Femur (tissue), 1 donor: ENCODE measurements around the gene DLEU7.
A peak's percentile ranks its signal among the peaks of the same experiment; 100 is the strongest.

Experiments used
- DNase-seq: peaks from one replicate; pipeline ENCODE4 v3.0.0-alpha.2; 2017

DLEU7 gene

GRCh38 chr13:50842251-50842989, 1.1 kb downstream of the DLEU7 start:
- no peak for DNase-seq

GRCh38 chr13:50841786-50842185, 1.7 kb downstream of the DLEU7 start:
- DNase-seq: no peak

DNA sequence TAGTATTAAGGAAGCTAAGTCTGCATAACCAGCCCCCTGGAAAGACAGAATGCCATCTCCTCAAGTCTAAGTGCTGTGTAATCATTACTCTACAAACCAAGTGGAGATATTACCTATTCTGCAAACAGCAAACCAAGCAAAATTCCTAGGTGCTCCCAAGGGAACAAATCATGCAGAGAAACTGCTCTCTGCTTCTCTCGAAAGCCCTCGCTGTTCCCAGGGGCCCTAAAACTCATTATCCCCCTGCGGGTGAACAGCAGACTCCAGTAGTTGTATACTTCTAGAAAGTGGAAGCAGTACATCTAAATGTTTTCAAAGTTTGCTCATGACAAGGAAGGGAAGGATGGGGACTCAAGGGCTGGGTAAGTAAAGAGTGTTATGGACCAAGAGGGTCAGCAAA, 3.2 kb downstream of the DLEU7 start:
- DNase-seq: no peak

GRCh38 chr13:50839828-50840227, 3.7 kb downstream of the DLEU7 start:
- DNase-seq: no peak

DNA sequence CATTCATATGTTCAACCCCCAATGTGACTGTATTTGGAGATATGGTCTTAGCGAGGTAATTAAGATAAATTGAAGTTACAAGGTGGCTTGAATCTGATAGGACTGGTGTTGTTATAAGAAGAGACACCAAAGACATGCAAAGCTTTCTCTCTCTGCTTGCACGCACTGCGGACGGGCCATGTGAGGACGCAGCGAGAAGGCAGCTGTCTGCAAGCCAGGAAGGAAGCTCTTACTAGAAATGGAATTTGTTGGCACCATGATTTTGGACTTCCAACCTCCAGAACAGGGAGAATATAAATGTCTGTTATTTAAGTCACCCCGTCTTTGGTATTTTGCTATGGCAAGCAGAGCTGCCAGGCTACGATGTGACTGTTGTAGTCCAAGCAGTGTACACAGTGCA, 4.8 kb downstream of the DLEU7 start:
- no peak for DNase-seq

GRCh38 chr13:50838031-50838430, 5.5 kb downstream of the DLEU7 start:
- no peak for DNase-seq

DNA sequence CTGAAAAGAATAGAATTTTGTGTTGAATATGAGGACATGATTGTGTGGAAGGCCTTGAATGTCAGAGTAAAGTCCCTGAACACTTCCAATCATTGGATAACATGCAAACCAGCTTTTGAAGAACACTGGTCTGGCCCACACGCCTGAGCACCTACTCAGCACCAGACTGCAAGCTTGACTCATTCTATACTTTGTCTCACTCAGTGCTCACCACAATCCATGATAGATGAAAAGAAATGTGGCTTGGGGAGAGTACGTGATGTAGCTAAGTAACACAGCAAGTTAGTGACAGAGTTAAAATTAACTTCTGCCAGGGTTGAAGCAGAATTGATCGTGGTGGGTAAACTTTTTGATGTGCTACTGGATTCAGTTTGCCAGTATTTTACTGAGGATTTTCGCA, 12.0 kb downstream of the DLEU7 start:
- no peak for DNase-seq

DNA sequence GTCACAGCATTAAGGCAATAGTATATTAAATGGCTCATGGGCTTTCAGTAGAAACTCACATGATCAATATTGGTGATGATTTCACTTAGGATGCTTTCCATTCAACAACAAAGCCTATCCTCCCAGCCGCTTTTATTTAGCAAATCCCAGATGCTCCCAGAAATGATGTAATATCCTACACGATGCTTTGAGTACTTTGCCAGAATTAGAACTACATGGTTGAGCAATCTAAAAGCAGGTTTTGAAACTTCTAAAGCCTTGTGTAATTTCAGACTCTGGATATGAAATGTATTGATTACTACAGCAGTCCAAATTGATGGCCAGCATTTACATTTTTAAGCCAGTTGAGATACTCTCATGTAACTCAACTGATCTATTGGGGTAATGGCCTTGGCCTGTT, 13.6 kb downstream of the DLEU7 start:
- no peak for DNase-seq

- DNase-seq: no peak
Measured at GRCh38 chr13:50829226-50829625, 14.3 kb downstream of the DLEU7 start.

DNA sequence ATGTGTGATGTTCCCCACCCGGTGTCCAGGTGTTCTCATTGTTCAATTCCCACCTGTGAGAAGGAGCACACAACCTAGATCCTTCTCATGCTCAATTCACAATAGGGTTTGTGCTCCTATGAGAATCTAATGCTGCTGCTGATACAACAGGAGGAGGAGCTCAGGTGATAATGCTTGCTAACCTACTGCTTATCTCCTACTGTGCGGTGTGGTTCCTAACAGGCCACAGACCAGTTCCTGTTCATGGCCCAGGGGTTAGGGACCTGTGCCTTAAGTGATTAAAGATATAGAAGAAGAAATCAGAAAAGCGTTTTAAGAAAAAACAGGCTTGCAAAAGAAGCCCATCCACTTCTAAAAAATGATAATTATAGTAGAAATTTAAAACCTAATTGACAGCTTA, 17.5 kb downstream of the DLEU7 start:
- DNase-seq: no peak

- DNase-seq: no peak
Measured at GRCh38 chr13:50812242-50812641, 31.2 kb downstream of the DLEU7 start.

GRCh38 chr13:50810998-50811397, 32.5 kb downstream of the DLEU7 start:
- no peak for DNase-seq

DNA sequence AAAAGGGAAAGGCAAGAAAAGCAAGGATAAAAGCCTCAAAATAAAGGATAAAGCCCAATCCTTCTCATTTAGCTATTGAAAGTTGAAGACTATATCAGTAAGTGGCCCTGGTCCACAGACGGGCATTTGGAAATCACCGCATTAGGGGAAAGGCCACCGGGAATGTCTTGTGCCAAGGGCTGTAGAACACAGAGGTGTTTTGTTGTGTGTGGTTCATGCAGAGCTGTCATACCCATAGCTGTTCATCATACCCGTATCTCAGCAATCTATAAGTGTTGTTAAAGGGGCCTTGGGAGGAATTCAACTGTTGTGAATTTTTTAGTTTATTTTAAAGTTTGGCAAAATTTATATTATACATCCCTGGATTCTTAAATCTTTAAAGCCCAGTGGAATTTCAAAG, 33.0 kb downstream of the DLEU7 start:
- no peak for DNase-seq

GRCh38 chr13:50809133-50810090, 34.1 kb downstream of the DLEU7 start:
- DNase-seq: no peak

- DNase-seq: no peak
Measured at GRCh38 chr13:50805805-50806204, 37.7 kb downstream of the DLEU7 start.

- peak; percentile 84 for DNase-seq
Measured at GRCh38 chr13:50801087-50801931, 42.2 kb downstream of the DLEU7 start.

- no peak for DNase-seq
Measured at GRCh38 chr13:50800091-50800739, 43.3 kb downstream of the DLEU7 start.

GRCh38 chr13:50798923-50799322, 44.6 kb downstream of the DLEU7 start:
- DNase-seq: no peak

DNA sequence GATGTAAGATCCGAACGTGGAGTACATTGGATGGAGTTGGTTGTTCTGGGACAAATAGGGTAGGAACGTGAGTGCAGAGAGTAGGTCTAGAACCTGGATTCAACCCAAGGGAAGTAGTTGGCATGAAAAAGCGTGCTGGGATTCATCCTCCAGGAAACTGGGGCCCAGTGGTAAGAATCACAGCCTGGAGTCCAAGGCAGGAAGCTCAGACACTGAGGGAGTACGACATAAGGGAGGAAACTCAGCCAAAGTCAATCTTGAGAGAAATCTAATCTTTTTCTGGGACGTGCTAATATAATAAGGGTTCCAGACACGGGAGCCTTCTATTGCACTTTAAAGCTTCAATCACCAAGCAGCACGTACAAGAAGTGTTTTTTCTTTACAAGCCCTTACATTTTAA, 46.4 kb downstream of the DLEU7 start:
- no peak for DNase-seq

- no peak for DNase-seq
Measured at GRCh38 chr13:50796463-50796862, 47.0 kb downstream of the DLEU7 start.

- DNase-seq: no peak
Measured at GRCh38 chr13:50794226-50794625, 49.3 kb downstream of the DLEU7 start.

- DNase-seq: no peak
Measured at GRCh38 chr13:50793026-50793425, 50.5 kb downstream of the DLEU7 start.
